A549 (cell line): ENCODE results near the gene RRM1. TPM values are rescaled to one million over a fixed set of nuclear protein-coding genes. Genes with fewer than 3 reads are reported as not detected.
A peak's percentile ranks its signal among the peaks of the same experiment; 100 is the strongest.

Experiments used
- ATAC-seq, 2 experiments: fragments of 200-7000 bp in 1 of 2; fragments of >200 bp in 1 of 2; cut with Nextera tagmentation in 1 of 2; cut with Tn5 transposase in 1 of 2; 3 replicates each; pipeline versions ENCODE4 v1.8.0 to v1.9.1; 2018 to 2020; ENCODE audit warnings: mild to moderate bottlenecking in 1 of 2, moderate library complexity in 1 of 2
- CTCF ChIA-PET: fragments of 300-600 bp; sonication (Branson Sonifier 250); formaldehyde crosslinking; extraction: SDS; loops from one replicate; lab custom pipeline; 2021; ENCODE audit warnings: antibody characterized with exemption, inconsistent platforms; lab: Yijun Ruan, JAX
- POLR2A ChIA-PET: fragments of 350-600 bp; formaldehyde crosslinking; extraction: SDS; loops from one replicate; lab custom pipeline; 2021; ENCODE audit warnings: antibody characterized with exemption, inconsistent platforms; lab: Yijun Ruan, JAX
- DNase-seq, 2 experiments: peaks; one replicate each; pipeline versions ENCODE4 v3.0.0 to v3.0.0-alpha.2; 2011 to 2016; ENCODE audit warnings: low read depth in 1 of 2, low spot score in 1 of 2
- FAIRE-seq: peaks from 2 replicates; lab custom pipeline; 2011; peaks lifted over from hg19 to GRCh38; lab: Jason Lieb, UNC
- H3K27ac ChIP-seq, 2 experiments: fragments of >200 bp; sonication (Bioruptor Twin); formaldehyde crosslinking; 3 replicates each; pipeline ENCODE4 v1.5.1; 2016 to 2017
- H3K4me1 ChIP-seq: fragments of >200 bp; sonication (Bioruptor Twin); formaldehyde crosslinking; 3 replicates; pipeline ENCODE4 v1.6.1; 2016
- H3K4me2 ChIP-seq: fragments of >200 bp; sonication (Bioruptor Twin); formaldehyde crosslinking; 3 replicates; pipeline ENCODE4 v1.6.1; 2016
- H3K4me3 ChIP-seq: fragments of >200 bp; sonication (Bioruptor Twin); formaldehyde crosslinking; 3 replicates; pipeline ENCODE4 v1.5.1; 2016
- H3K9me3 ChIP-seq: fragments of >200 bp; sonication (Bioruptor Twin); formaldehyde crosslinking; 3 replicates; pipeline ENCODE4 v1.6.1; 2016
- BHLHE40 ChIP-seq: IDR thresholded peaks from 2 replicates; pipeline ENCODE4 v1.6.1; 2012; ENCODE audit warnings: low read depth, low read length, inconsistent platforms
- CBX8 ChIP-seq: fragments of 200-600 bp; sonication (generic); IDR thresholded peaks from 2 replicates; pipeline ENCODE4 v1.6.1; 2016
- CHD2 ChIP-seq: fragments of 150-350 bp; IDR thresholded peaks from 2 replicates; pipeline ENCODE4 v1.6.1; 2014; ENCODE audit warnings: low read length; ENCODE audit not compliant: partially characterized antibody
- CHD4 ChIP-seq: fragments of 200-600 bp; sonication (generic); IDR thresholded peaks from 2 replicates; pipeline ENCODE4 v1.6.1; 2016; ENCODE audit warnings: antibody characterized with exemption, mild to moderate bottlenecking, borderline replicate concordance
- E2F6 ChIP-seq: IDR thresholded peaks from 2 replicates; pipeline ENCODE4 v1.6.1; 2012; ENCODE audit warnings: low read depth, borderline replicate concordance
- EHF ChIP-seq: fragments of 250-450 bp; sonication (Bioruptor Pico); IDR thresholded peaks from 2 replicates; pipeline ENCODE4 v1.5.0; 2020; ENCODE audit warnings: mild to moderate bottlenecking
- FOSL2 ChIP-seq, 2 experiments: fragments of 450-650 bp in 1 of 2; fragments of >200 bp in 1 of 2; sonication (Bioruptor Twin) in 1 of 2; formaldehyde crosslinking; IDR thresholded peaks; 2 replicates each; pipeline versions ENCODE4 v1.5.0 to v1.6.1; 2016 to 2020; ENCODE audit warnings: mild to moderate bottlenecking in 1 of 2, moderate library complexity in 1 of 2
- HDAC2 ChIP-seq: fragments of 200-600 bp; sonication (generic); IDR thresholded peaks from 2 replicates; pipeline ENCODE4 v1.6.1; 2016
- HOXB13 ChIP-seq: fragments of 250-450 bp; sonication (Bioruptor Pico); IDR thresholded peaks from 2 replicates; pipeline ENCODE4 v1.5.0; 2020; ENCODE audit warnings: low read depth, mild to moderate bottlenecking, moderate library complexity
- KDM5A ChIP-seq: fragments of 200-600 bp; sonication (generic); IDR thresholded peaks from 2 replicates; pipeline ENCODE4 v1.6.1; 2016; ENCODE audit warnings: antibody characterized with exemption, mild to moderate bottlenecking
- MAZ ChIP-seq: fragments of 150-350 bp; IDR thresholded peaks from 2 replicates; pipeline ENCODE4 v1.6.1; 2014; ENCODE audit warnings: antibody characterized with exemption, low read depth, low read length, borderline replicate concordance
- MYC ChIP-seq: IDR thresholded peaks from 2 replicates; pipeline ENCODE4 v1.6.1; 2012; ENCODE audit warnings: mild to moderate bottlenecking, inconsistent platforms, low read length, improper control_type of control experiment, borderline replicate concordance
- NFE2L2 ChIP-seq: fragments of 150-350 bp; conservative IDR thresholded peaks from 2 replicates; pipeline ENCODE4 v1.6.1; 2014; ENCODE audit warnings: low read length
- PBX3 ChIP-seq: IDR thresholded peaks from 2 replicates; pipeline ENCODE4 v1.6.1; 2012
- RFX5 ChIP-seq: fragments of 450-650 bp; IDR thresholded peaks from 2 replicates; pipeline ENCODE4 v1.7.1; 2014; ENCODE audit warnings: antibody characterized with exemption, mild to moderate bottlenecking, moderate library complexity
- ZC3H11A ChIP-seq: fragments of 450-650 bp; IDR thresholded peaks from 2 replicates; pipeline ENCODE4 v1.6.1; 2014; ENCODE audit warnings: antibody characterized with exemption, mild to moderate bottlenecking
- ZNF302 ChIP-seq: fragments of 250-450 bp; sonication (Bioruptor Pico); IDR thresholded peaks from 2 replicates; pipeline ENCODE4 v1.9.0; 2021; ENCODE audit warnings: inconsistent platforms, mild to moderate bottlenecking, moderate library complexity
- ZSCAN20 ChIP-seq: fragments of 250-450 bp; sonication (Bioruptor Pico); IDR thresholded peaks from 2 replicates; pipeline ENCODE4 v1.8.0; 2022; ENCODE audit warnings: mild to moderate bottlenecking, moderate library complexity
- WGBS: methylation state at CpG from one replicate; pipeline ENCODE4 v1.1.6; 2017; ENCODE audit errors: missing lambda C conversion rate; 5-methylcytosine and 5-hydroxymethylcytosine counted together
- polyA plus RNA-seq, 4 experiments: library from polyadenylated mRNA; depleted of rRNA in 3 of 4; stranded (reverse); fragments of >200 nt; fragmentation: RNase III in 1 of 4; extraction: RNeasy Plus Mini Kit Qiagen cat#74134 plus additional on column Dnase treatment in 1 of 4; gene quantifications; 2 replicates in 3 of 4; 3 replicates in 1 of 4; pipeline ENCODE4 v1.2.3, GENCODE V29; 2011 to 2017
- TF ChIP-seq, protein P1 (sequence below): fragments of 450-650 bp; IDR thresholded peaks from 2 replicates; pipeline ENCODE4 v1.6.1; 2014; ENCODE audit warnings: antibody characterized with exemption
- TF ChIP-seq, protein P2 (sequence below): fragments of 200-600 bp; sonication (generic); IDR thresholded peaks from 2 replicates; pipeline ENCODE4 v1.6.1; 2016; ENCODE audit warnings: antibody characterized with exemption, mild to moderate bottlenecking, moderate library complexity
- TF ChIP-seq, protein P3 (sequence below): IDR thresholded peaks from 2 replicates; pipeline ENCODE4 v1.6.1; 2012

Gene RRM1
- polyA plus RNA-seq, 2 of the 4 experiments (the other 2 are of a cell fraction), result 91.4 to 120 TPM

GRCh38 chr11:4095509-4096230, 1.1 kb downstream of the RRM1 start:
- peaks cover 15% of the 10 kb centered on the region; the same call in 2 of the 3 replicates for H3K4me1 ChIP-seq
- TF ChIP-seq MYC (no peak), ZC3H11A (no peak), HDAC2 (no peak)
- TF ChIP-seq, protein P1, sequence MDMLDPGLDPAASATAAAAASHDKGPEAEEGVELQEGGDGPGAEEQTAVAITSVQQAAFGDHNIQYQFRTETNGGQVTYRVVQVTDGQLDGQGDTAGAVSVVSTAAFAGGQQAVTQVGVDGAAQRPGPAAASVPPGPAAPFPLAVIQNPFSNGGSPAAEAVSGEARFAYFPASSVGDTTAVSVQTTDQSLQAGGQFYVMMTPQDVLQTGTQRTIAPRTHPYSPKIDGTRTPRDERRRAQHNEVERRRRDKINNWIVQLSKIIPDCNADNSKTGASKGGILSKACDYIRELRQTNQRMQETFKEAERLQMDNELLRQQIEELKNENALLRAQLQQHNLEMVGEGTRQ, result no peak
- DNase-seq, result peak; percentile 21 to 53

GRCh38 chr11:4098026-4098621, 3.5 kb downstream of the RRM1 start:
- no peak overlapping the region for H3K27ac ChIP-seq
- WGBS, result 95% methylated on average over 4 of the region's 4 CpGs
- CTCF ChIA-PET, result interaction anchor here (1.0 to 2.2 kb wide), 4 partner anchors 10 to 249 kb away, joined by 3 to 6 read pairs (median 4); no protein-coding TSS in a partner anchor
- no peak for DNase-seq
- FAIRE-seq, result no peak
- TF ChIP-seq BHLHE40 (no peak), E2F6 (no peak), NFE2L2 (no peak), ZC3H11A (no peak), CHD4 (no peak), FOSL2 (IDR thresholded peaks at IDR 0.05) (no peak), FOSL2 (CRISPR knock-in tag; IDR thresholded peaks at IDR 0.05) (no peak), RFX5 (no peak), CBX8 (no peak), PBX3 (no peak), HOXB13 (CRISPR knock-in tag) (no peak), ZNF302 (CRISPR knock-in tag) (no peak), KDM5A (no peak), CHD2 (no peak), EHF (CRISPR knock-in tag) (no peak), MAZ (no peak), ZSCAN20 (CRISPR knock-in tag) (no peak)
- TF ChIP-seq, protein P2, sequence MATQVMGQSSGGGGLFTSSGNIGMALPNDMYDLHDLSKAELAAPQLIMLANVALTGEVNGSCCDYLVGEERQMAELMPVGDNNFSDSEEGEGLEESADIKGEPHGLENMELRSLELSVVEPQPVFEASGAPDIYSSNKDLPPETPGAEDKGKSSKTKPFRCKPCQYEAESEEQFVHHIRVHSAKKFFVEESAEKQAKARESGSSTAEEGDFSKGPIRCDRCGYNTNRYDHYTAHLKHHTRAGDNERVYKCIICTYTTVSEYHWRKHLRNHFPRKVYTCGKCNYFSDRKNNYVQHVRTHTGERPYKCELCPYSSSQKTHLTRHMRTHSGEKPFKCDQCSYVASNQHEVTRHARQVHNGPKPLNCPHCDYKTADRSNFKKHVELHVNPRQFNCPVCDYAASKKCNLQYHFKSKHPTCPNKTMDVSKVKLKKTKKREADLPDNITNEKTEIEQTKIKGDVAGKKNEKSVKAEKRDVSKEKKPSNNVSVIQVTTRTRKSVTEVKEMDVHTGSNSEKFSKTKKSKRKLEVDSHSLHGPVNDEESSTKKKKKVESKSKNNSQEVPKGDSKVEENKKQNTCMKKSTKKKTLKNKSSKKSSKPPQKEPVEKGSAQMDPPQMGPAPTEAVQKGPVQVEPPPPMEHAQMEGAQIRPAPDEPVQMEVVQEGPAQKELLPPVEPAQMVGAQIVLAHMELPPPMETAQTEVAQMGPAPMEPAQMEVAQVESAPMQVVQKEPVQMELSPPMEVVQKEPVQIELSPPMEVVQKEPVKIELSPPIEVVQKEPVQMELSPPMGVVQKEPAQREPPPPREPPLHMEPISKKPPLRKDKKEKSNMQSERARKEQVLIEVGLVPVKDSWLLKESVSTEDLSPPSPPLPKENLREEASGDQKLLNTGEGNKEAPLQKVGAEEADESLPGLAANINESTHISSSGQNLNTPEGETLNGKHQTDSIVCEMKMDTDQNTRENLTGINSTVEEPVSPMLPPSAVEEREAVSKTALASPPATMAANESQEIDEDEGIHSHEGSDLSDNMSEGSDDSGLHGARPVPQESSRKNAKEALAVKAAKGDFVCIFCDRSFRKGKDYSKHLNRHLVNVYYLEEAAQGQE, result no peak
- TF ChIP-seq, protein P3, sequence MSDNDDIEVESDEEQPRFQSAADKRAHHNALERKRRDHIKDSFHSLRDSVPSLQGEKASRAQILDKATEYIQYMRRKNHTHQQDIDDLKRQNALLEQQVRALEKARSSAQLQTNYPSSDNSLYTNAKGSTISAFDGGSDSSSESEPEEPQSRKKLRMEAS, result no peak
- TF ChIP-seq, all 56 proteins: peak for 0
- peaks cover 15% of the 10 kb centered on the region; the same call in 2 of the 3 replicates for H3K4me1 ChIP-seq
- POLR2A ChIA-PET, result no interaction called here
- H3K4me2 ChIP-seq, result no peak overlapping the region
- H3K4me3 ChIP-seq, result no peak overlapping the region
- H3K9me3 ChIP-seq, result no peaks in the 10 kb centered on the region
- ATAC-seq, result no peak

More at GRCh38 chr11:4095509-4096230, 1.1 kb downstream of the RRM1 start:
- ATAC-seq (peak in 1 of 2 experiments; percentile 25; a peak in 3 of 6 replicates), FAIRE-seq (no peak)
- peak overlapping the region; percentile 86 for H3K4me2 ChIP-seq
- 25% methylated on average over 10 of the region's 10 CpGs for WGBS
- CTCF ChIA-PET, result interaction anchor here (1.1 to 2.2 kb wide), 3 partner anchors 14 to 246 kb away, joined by 3 to 4 read pairs (median 3); no protein-coding TSS in a partner anchor
- H3K27ac ChIP-seq, result peak overlapping the region; percentile 90 to 95
- H3K9me3 ChIP-seq, result no peaks in the 10 kb centered on the region
- peak overlapping the region; percentile 74 for H3K4me3 ChIP-seq
- POLR2A ChIA-PET, result no interaction called here
